K562 (cell line): ENCODE results near the gene ATG14. TPM values are rescaled to one million over a fixed set of nuclear protein-coding genes. Genes with fewer than 3 reads are reported as not detected.

ENCODE experiments used
- ATAC-seq: fragments of 200-7000 bp; cut with Tn5 transposase; 3 replicates; pipeline ENCODE4 v1.9.1; 2020; ENCODE audit warnings: moderate library complexity
- BruUV-seq: library from RNA; stranded (reverse); fragments of 400-500 nt; replicated peaks from 2 replicates; lab custom pipeline; 2021; lab: Mats Ljungman, UMichigan
- CTCF ChIA-PET: fragments of 300-600 bp; formaldehyde crosslinking; extraction: SDS; loops from one replicate; lab custom pipeline; 2021; ENCODE audit warnings: low intra/inter-chr PET ratio; lab: Yijun Ruan, JAX
- POLR2A ChIA-PET: fragments of 300-600, 350-650 bp; sonication (Branson Sonifier 250); formaldehyde crosslinking; extraction: SDS; loops from one replicate; lab custom pipeline; 2021; ENCODE audit warnings: antibody characterized with exemption, inconsistent platforms; lab: Yijun Ruan, JAX
- DNase-seq, 4 experiments: peaks; one replicate each; pipeline versions ENCODE4 v3.0.0 to v3.0.0-alpha.2; 2011 to 2018; ENCODE audit warnings: low spot score in 3 of 4, mixed read lengths in 3 of 4; ENCODE audit errors: extremely low read depth in 1 of 4
- FAIRE-seq: peaks from 2 replicates; lab custom pipeline; 2011; peaks lifted over from hg19 to GRCh38; lab: Jason Lieb, UNC
- H2AFZ ChIP-seq: 2 replicates; pipeline ENCODE4 v1.6.0; 2011; ENCODE audit warnings: low read depth, low read length, control low read depth, inconsistent platforms
- H3K27ac ChIP-seq: fragments of 200-600 bp; 3 replicates; pipeline ENCODE4 v1.8.0; 2011; ENCODE audit warnings: low read depth, mild to moderate bottlenecking, control low read depth, inconsistent platforms, low read length, moderate library complexity, mixed read lengths; ENCODE audit errors: extremely low read depth
- H3K27me3 ChIP-seq, 2 experiments: fragments of 300-600 bp in 1 of 2; 2 replicates in 1 of 2; 3 replicates in 1 of 2; pipeline versions ENCODE4 v1.6.0 to v1.8.0; 2011; ENCODE audit warnings: inconsistent platforms in 2 of 2, low read length in 2 of 2, mild to moderate bottlenecking in 1 of 2, mixed read lengths in 1 of 2, moderate library complexity in 1 of 2; ENCODE audit not compliant: control insufficient read depth in 2 of 2, insufficient read depth in 2 of 2
- H3K36me3 ChIP-seq: fragments of 300-600 bp; 3 replicates; pipeline ENCODE4 v1.8.0; 2011; ENCODE audit warnings: mild to moderate bottlenecking, low read length, inconsistent platforms; ENCODE audit not compliant: control insufficient read depth, insufficient read depth
- H3K4me1 ChIP-seq, 2 experiments: fragments of 200-600 bp in 1 of 2; replicated peaks in 1 of 2; 2 replicates in 1 of 2; 3 replicates in 1 of 2; pipeline versions ENCODE4 v1.5.1 to v1.8.0; 2011; ENCODE audit warnings: inconsistent platforms in 2 of 2, low read length in 2 of 2, mild to moderate bottlenecking in 1 of 2, mixed read lengths in 1 of 2, moderate library complexity in 1 of 2; ENCODE audit not compliant: control insufficient read depth in 2 of 2, insufficient read depth in 2 of 2
- H3K4me2 ChIP-seq: 2 replicates; pipeline ENCODE4 v1.6.1; 2011; ENCODE audit warnings: low read length, control low read depth, inconsistent platforms, mixed read lengths; ENCODE audit not compliant: insufficient read depth
- H3K4me3 ChIP-seq: fragments of 200-600 bp; sonication (generic), shearing (Covaris generic); 2 replicates; pipeline ENCODE4 v1.5.1; 2016; ENCODE audit warnings: control low read depth, inconsistent platforms
- H3K79me2 ChIP-seq: fragments of 200-600 bp; 3 replicates; pipeline ENCODE4 v1.8.0; 2011; ENCODE audit warnings: low read length, inconsistent platforms; ENCODE audit not compliant: control insufficient read depth, insufficient read depth
- H3K9ac ChIP-seq, 2 experiments: 2 replicates each; pipeline versions ENCODE4 v1.6.0 to v1.6.1; 2011; ENCODE audit warnings: low read depth in 2 of 2, low read length in 2 of 2, control low read depth in 1 of 2, inconsistent platforms in 1 of 2, mild to moderate bottlenecking in 1 of 2, mixed read lengths in 1 of 2; ENCODE audit not compliant: insufficient read depth in 1 of 2
- H3K9me1 ChIP-seq: one replicate; pipeline ENCODE4 v1.6.0; 2011; ENCODE audit warnings: inconsistent platforms, mild to moderate bottlenecking, low read length, moderate library complexity; ENCODE audit not compliant: control insufficient read depth, insufficient read depth
- H3K9me3 ChIP-seq: replicated peaks from 2 replicates; pipeline ENCODE4 v1.5.1; 2011; ENCODE audit warnings: low read depth, low read length, inconsistent platforms; ENCODE audit not compliant: control insufficient read depth, insufficient read depth
- H4K20me1 ChIP-seq: replicated peaks from 2 replicates; pipeline ENCODE4 v1.6.1; 2011; ENCODE audit warnings: low read length, inconsistent platforms, mixed read lengths; ENCODE audit not compliant: control insufficient read depth, insufficient read depth
- CTBP1 ChIP-seq: fragments of 450-650 bp; IDR thresholded peaks from 2 replicates; pipeline ENCODE4 v1.6.1; 2016; ENCODE audit warnings: borderline replicate concordance
- EZH2 ChIP-seq: IDR thresholded peaks from 2 replicates; pipeline ENCODE4 v1.6.1; 2012; ENCODE audit warnings: low read depth, mild to moderate bottlenecking, inconsistent platforms, low read length, borderline replicate concordance
- PCBP2 ChIP-seq: fragments of 200-400 bp; formaldehyde crosslinking; IDR thresholded peaks from 2 replicates; pipeline ENCODE4 v1.6.1; 2018; ENCODE audit warnings: low read length, low read depth, mild to moderate bottlenecking, moderate library complexity; ENCODE audit not compliant: poor library complexity, severe bottlenecking
- ZNF263 ChIP-seq: sonication (generic); formaldehyde crosslinking; IDR thresholded peaks from 2 replicates; pipeline ENCODE4 v1.8.0; 2022; ENCODE audit warnings: mild to moderate bottlenecking, missing genetic modification reagents, borderline replicate concordance
- ZNF444 ChIP-seq: fragments of 250-450 bp; sonication (Bioruptor Pico); IDR thresholded peaks from 2 replicates; pipeline ENCODE4 v1.4.0; 2020; ENCODE audit warnings: mild to moderate bottlenecking, moderate library complexity
- WGBS: fragments of 100-300 bp; shearing (Covaris generic); methylation state at CpG from one replicate; pipeline ENCODE4 v1.1.6; 2016; ENCODE audit warnings: low coverage, mixed read lengths; ENCODE audit not compliant: insufficient coverage; ENCODE audit errors: missing lambda C conversion rate; 5-methylcytosine and 5-hydroxymethylcytosine counted together
- in situ Hi-C: fragments of 300-500 bp; cut with MboI; formaldehyde crosslinking; loops from 4 replicates; pipeline ENCODE4 v1.15.0; 2018; ENCODE audit warnings: inconsistent platforms, mixed read lengths
- intact Hi-C: fragments of 100-400 bp; cut with micrococcal nuclease; formaldehyde crosslinking; loops from 2 replicates; pipeline ENCODE4 v1.14.2; 2022
- polyA plus RNA-seq, 8 experiments: library from polyadenylated mRNA; depleted of rRNA in 4 of 8; stranded (reverse) in 5 of 8; unstranded in 3 of 8; fragments of >200 nt; fragmentation: Nextera tagmentation in 2 of 8; fragmentation: Illumina TruSeq in 1 of 8; extraction: Ambion mirVana in 2 of 8; extraction: Trizol in 1 of 8; gene quantifications; 2 replicates each; pipeline versions ENCODE4 v1.2.1 to v1.2.3, GENCODE V29; 2011 to 2014; ENCODE audit warnings: inconsistent platforms in 1 of 8, missing spikeins in 1 of 8
- total RNA-seq, 7 experiments: library from RNA; depleted of rRNA in 6 of 7; stranded (reverse); fragments of >200 nt in 6 of 7; fragmentation: Illumina TruSeq in 2 of 7; extraction: Trizol in 2 of 7; gene quantifications; 2 replicates each; pipeline versions ENCODE4 v1.2.1 to v1.2.3, GENCODE V29; 2011 to 2021; ENCODE audit warnings: low replicate concordance in 1 of 7
- TF ChIP-seq, protein P1 (sequence below): sonication (generic); formaldehyde crosslinking; IDR thresholded peaks from 2 replicates; pipeline ENCODE4 v1.8.0; 2022; ENCODE audit warnings: missing genetic modification reagents, mild to moderate bottlenecking, moderate library complexity, borderline replicate concordance
- TF ChIP-seq, protein P2 (sequence below): sonication (generic); formaldehyde crosslinking; IDR thresholded peaks from 2 replicates; pipeline ENCODE4 v1.8.1; 2023; ENCODE audit warnings: mild to moderate bottlenecking, missing genetic modification reagents

ATG14 gene
- total and polyA plus RNA-seq, 9 of the 15 experiments (the other 6 are each of a cell fraction or from before 2014, with no cell fraction given): 0.55 to 4.2 (median 3.5) TPM

GRCh38 chr14:55432628-55433027 is 21.0 kb upstream of the ATG14 start (continued):
- TF ChIP-seq, protein P1, sequence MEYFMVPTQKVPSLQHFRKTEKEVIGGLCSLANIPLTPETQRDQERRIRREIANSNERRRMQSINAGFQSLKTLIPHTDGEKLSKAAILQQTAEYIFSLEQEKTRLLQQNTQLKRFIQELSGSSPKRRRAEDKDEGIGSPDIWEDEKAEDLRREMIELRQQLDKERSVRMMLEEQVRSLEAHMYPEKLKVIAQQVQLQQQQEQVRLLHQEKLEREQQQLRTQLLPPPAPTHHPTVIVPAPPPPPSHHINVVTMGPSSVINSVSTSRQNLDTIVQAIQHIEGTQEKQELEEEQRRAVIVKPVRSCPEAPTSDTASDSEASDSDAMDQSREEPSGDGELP (CRISPR knock-in tag): no peak
- TF ChIP-seq ZNF263 (CRISPR knock-in tag) (no peak), EZH2 (no peak)
- TF ChIP-seq, protein P2, sequence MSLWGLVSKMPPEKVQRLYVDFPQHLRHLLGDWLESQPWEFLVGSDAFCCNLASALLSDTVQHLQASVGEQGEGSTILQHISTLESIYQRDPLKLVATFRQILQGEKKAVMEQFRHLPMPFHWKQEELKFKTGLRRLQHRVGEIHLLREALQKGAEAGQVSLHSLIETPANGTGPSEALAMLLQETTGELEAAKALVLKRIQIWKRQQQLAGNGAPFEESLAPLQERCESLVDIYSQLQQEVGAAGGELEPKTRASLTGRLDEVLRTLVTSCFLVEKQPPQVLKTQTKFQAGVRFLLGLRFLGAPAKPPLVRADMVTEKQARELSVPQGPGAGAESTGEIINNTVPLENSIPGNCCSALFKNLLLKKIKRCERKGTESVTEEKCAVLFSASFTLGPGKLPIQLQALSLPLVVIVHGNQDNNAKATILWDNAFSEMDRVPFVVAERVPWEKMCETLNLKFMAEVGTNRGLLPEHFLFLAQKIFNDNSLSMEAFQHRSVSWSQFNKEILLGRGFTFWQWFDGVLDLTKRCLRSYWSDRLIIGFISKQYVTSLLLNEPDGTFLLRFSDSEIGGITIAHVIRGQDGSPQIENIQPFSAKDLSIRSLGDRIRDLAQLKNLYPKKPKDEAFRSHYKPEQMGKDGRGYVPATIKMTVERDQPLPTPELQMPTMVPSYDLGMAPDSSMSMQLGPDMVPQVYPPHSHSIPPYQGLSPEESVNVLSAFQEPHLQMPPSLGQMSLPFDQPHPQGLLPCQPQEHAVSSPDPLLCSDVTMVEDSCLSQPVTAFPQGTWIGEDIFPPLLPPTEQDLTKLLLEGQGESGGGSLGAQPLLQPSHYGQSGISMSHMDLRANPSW: no peak

DNA sequence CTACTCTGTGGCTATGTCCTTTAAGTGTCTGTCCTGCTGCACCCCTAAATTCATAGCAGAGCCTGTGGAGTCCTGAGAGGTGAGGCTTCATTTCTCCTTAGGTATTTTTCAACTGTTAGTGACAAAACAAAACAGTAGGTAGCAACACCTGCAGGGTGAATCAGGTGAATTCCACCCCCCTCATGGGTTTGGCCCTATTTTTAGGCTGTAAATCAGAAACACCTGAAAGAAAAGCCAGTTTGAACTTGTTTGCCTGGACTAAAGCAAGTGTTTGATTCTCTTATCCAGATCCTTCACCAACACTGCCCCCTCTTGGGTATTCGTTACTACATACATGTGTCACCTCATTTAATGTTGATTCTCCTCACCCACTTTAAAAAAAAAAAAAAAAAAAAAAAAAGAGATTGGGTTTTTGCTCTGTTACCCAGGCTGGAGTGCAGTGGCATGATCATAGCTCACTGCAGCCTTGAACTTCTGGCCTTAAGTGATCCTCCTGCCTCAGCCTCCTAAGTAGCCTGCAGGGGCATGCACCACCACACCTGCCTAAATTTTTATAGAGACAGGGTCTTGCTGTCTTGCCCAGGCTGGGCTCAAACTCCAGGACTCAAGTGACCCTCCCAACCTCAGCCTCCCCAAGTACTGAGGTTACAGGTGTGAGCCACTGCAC is 18.5 kb upstream of the ATG14 start:
- CTCF ChIA-PET: interaction anchor here (0.6 to 1.0 kb wide), 3 partner anchors 40 to 184 kb away, joined by 3 to 5 read pairs (median 4); partner anchors contain the start of gene FBXO34
- FAIRE-seq: peak; percentile 69
- H3K27ac ChIP-seq: no peak overlapping the region
- DNase-seq: peak; percentile 23 to 72 (median 44)
- H3K4me3 ChIP-seq: no peak overlapping the region
- H3K79me2 ChIP-seq: no peaks in the 10 kb centered on the region
- no peak overlapping the region for H3K4me2 ChIP-seq
- no peaks in the 10 kb centered on the region for H3K36me3 ChIP-seq
- H3K27me3 ChIP-seq: no peaks in the 10 kb centered on the region
- POLR2A ChIA-PET: no interaction called here
- 0 out of 2 replicates have a peak overlapping the region, but pooled peaks have one; percentile 3 for H2AFZ ChIP-seq
- ATAC-seq: peak; percentile 91; the same call in 2 of the 3 replicates
- H4K20me1 ChIP-seq: no peaks in the 10 kb centered on the region
- BruUV-seq: no TSS peak
- no peaks in the 10 kb centered on the region for H3K9me3 ChIP-seq
- no peaks in the 10 kb centered on the region for H3K9me1 ChIP-seq
- H3K4me1 ChIP-seq: peaks cover 0 to 4% of the 10 kb centered on the region in 2 experiments; a peak in 1 of 5 replicates
- no peak overlapping the region for H3K9ac ChIP-seq
- in situ Hi-C loops: no loop called here
- 0% methylated on average over 1 of the region's 1 CpG for WGBS
- intact Hi-C loops: loop anchor here (1.0 kb wide), 1 partner anchor 217 kb away; no protein-coding TSS in a partner anchor
- TF ChIP-seq ZNF444 (CRISPR knock-in tag): no peak
- no peak for TF ChIP-seq CTBP1
- TF ChIP-seq PCBP2: no peak
